GM12892 (cell line): Measurements from ENCODE around the gene SERPINI1.

Experiments
- POLR2A ChIP-seq: IDR thresholded peaks from 2 replicates; pipeline ENCODE4 v1.6.1; 2011; ENCODE audit warnings: low read depth, low read length, control low read depth
- POLR2AphosphoS5 ChIP-seq: IDR thresholded peaks from 2 replicates; pipeline ENCODE4 v1.6.1; 2011; ENCODE audit warnings: low read depth, low read length, control low read depth
- TAF1 ChIP-seq: IDR thresholded peaks from 2 replicates; pipeline ENCODE4 v1.6.1; 2011; ENCODE audit warnings: low read depth, mild to moderate bottlenecking, control low read depth, low read length, borderline replicate concordance

GRCh38 chr3:167742338-167742737 lies 6.8 kb downstream of the SERPINI1 start:
- TF ChIP-seq POLR2A = no peak
- no peak for TF ChIP-seq TAF1
- TF ChIP-seq POLR2AphosphoS5 = no peak
